GM21360 (cell line): ENCODE results near the gene SPNS2.
"Not testable (repeated sequence)": the region's sequence is repeated elsewhere in the genome, so short reads cannot be mapped to it uniquely, and the experiment has no call there.

Experiments
- ATAC-seq: cut with Tn5 transposase; IDR thresholded peaks from one replicate; pipeline ENCODE4 v1.9.1; 2021; ENCODE audit warnings: mild to moderate bottlenecking, moderate library complexity; ENCODE audit not compliant: unreplicated experiment

SPNS2 gene

GRCh38 chr17:4562015-4562969, 63.6 kb downstream of the SPNS2 start:
- no peak for ATAC-seq

GRCh38 chr17:4565209-4566141, 66.8 kb downstream of the SPNS2 start:
- ATAC-seq, result no peak

GRCh38 chr17:4566785-4567184, 68.1 kb downstream of the SPNS2 start:
- ATAC-seq, result no peak

- no peak for ATAC-seq
These were observed 70.9 kb downstream of the SPNS2 start for GRCh38 chr17:4569591-4569990.

GRCh38 chr17:4572131-4572530, 73.5 kb downstream of the SPNS2 start:
- ATAC-seq, result no peak

- no peak for ATAC-seq
These were observed 74.4 kb downstream of the SPNS2 start for GRCh38 chr17:4573115-4573514.

- ATAC-seq, result no peak
These were observed 75.0 kb downstream of the SPNS2 start for GRCh38 chr17:4573669-4574068.

- no peak for ATAC-seq
These were observed 75.9 kb downstream of the SPNS2 start for GRCh38 chr17:4574448-4575045.

- ATAC-seq, result no peak
These were observed 77.5 kb downstream of the SPNS2 start for GRCh38 chr17:4576161-4576558.

GRCh38 chr17:4576729-4577322, 78.1 kb downstream of the SPNS2 start:
- no peak for ATAC-seq

- no peak for ATAC-seq
These were observed 78.8 kb downstream of the SPNS2 start for GRCh38 chr17:4577386-4577993.

GRCh38 chr17:4578349-4578748, 79.7 kb downstream of the SPNS2 start:
- not testable (repeated sequence) for ATAC-seq

GRCh38 chr17:4579678-4580077, 81.0 kb downstream of the SPNS2 start:
- ATAC-seq, result no peak

GRCh38 chr17:4580291-4580690, 81.6 kb downstream of the SPNS2 start:
- no peak for ATAC-seq

GRCh38 chr17:4582101-4582501, 83.4 kb downstream of the SPNS2 start:
- ATAC-seq, result no peak

GRCh38 chr17:4582691-4583090, 84.0 kb downstream of the SPNS2 start:
- no peak for ATAC-seq

GRCh38 chr17:4583206-4583605, 84.5 kb downstream of the SPNS2 start:
- ATAC-seq, result no peak

GRCh38 chr17:4583782-4584100, 85.1 kb downstream of the SPNS2 start:
- ATAC-seq, result no peak

GRCh38 chr17:4584101-4584916, 85.6 kb downstream of the SPNS2 start, which contains the start of gene SMTNL2:
Gene SMTNL2, plus strand, starts transcription at chr17:4584529. Its CDS starts 77 bp downstream, at chr17:4584606.
- no peak for ATAC-seq
